OCI-M2 (cell line): Measurements from ENCODE around the gene YWHAG.
"Not testable (repeated sequence)": the region's sequence is repeated elsewhere in the genome, so short reads cannot be mapped to it uniquely, and the experiment has no call there.

ENCODE experiments used
- DNase-seq: peaks from one replicate; lab custom pipeline; 2025; ENCODE audit not compliant: unreplicated experiment; lab: John Stamatoyannopoulos, UW

YWHAG gene

DNA sequence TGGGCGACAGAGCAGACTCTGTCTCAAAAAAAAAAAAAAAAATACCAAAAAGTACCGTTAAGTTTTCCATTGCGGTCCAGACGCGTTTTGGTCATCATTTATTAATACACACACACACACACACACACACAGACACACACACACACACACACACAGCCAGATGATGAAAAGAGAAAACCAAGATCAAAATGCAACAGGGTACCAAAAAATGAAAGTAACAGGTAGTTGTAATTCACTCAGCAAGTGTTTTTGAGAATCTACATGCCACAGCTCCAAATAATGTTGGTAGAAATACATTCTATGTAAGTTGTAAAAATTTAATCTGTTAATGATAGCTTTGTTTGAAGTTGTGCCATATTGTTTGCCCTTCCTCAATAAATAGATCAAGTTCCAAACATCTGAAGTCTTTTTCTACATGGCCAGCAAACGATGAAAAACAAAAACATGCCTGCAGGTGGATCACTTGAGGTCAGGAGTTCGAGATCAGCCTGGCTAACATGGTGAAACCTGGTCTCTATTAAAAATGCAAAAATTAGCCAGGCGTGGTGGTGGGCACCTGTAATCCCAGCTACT lies 9.4 kb downstream of the YWHAG start:
- no peak for DNase-seq

DNA sequence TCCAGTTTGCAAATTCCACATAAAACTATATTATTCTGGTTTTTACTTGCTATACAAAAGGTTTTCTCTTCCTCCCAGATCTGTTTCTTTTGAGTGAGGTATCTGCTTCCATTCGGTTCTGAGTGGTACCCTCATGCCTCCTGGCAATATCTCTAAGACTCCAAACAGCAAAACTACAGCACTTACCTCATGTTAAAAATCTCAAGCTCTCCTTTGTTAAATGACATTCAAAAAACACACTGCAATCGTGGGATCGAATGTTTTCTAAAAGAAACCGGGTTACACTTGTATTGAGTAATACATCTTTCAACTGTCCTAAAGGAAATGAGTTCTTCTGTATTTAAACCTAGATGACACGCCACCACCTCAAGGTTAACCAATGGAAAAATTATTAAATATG lies 11.1 kb downstream of the YWHAG start:
- DNase-seq: no peak

DNA sequence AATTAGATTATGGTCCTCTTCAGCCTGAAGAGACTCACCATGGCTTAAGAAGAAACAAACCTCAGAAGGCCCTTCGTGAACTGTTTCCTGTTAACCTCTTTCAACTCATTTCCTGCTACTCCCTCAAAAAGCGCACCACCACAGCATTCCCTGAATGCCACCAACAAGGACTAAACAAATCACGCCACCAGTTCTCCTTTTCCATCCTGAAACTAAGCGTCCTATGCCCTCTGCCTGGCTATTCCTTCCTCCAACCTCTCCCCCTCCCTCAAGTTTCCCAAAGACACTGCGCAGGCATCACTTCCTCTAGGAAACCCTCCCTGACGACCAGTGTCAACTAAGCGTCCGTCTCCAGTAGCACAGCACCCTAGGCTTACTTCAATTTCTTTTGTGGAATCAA lies 12.0 kb downstream of the YWHAG start:
- no peak for DNase-seq

DNA sequence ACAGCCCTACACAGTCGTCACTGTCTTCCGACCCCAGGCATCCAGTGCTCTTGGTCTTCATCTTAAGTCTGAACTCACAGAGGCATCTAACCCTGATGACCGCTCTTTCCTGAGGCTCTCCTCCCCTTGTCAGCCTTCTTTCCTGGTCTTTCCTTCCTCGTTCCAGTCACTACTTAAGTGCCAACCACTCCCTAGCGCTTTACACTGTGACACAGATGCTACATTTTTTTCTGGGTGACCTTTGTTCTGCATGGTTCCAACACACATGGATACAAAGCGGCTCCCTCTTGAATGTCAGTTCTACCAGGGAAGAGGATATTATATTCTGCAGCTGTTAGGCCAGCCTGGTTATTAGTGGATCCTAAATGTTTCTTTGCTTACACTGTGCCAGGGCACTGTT lies 12.7 kb downstream of the YWHAG start:
- no peak for DNase-seq

GRCh38 chr7:76343931-76344321 lies 14.9 kb downstream of the YWHAG start:
- no peak for DNase-seq

GRCh38 chr7:76343294-76343930 lies 15.4 kb downstream of the YWHAG start:
- DNase-seq: no peak

DNA sequence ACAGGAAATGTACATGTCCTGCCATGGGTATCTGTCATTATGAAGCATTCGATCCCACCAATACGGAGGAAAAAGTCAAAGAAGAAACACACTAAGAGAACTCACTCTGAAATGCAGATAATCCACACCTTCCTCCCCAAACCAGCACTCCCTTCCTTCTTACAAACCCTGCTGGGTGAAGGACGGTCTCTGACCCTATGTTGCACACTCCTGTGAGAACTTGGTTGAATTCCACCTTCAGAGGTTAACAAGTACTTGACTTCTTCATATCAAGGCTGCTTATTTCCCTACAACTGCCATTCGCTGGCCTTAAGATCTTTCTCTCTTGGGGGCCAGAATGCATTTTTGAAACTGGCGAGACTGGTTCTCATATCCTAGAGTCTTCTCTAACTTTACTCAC lies 16.6 kb downstream of the YWHAG start:
- no peak for DNase-seq

DNA sequence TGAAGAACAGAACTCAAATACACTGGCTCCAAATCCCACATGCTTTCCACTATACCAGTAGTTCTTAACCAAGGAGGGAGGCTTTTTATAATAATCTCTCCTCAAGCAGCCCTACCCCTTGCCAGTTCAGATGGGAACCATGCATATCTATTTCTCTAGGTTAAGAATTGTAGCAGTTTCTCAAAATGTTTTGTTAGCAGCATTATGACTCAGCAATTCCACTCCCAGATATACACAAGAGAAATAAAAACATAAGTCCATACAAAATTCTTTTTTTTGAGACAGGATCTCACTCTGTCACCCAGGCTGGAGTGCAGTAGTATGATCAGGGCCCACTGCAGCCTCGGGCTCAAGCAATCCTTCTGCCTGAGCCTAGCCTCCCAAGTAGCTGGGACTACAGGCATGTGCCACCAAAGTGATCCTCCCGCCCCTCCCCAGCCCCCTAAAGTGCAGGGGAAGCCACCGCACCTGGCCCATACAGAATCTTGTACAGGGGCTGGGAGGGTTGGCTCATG lies 18.1 kb downstream of the YWHAG start:
- no peak for DNase-seq

DNA sequence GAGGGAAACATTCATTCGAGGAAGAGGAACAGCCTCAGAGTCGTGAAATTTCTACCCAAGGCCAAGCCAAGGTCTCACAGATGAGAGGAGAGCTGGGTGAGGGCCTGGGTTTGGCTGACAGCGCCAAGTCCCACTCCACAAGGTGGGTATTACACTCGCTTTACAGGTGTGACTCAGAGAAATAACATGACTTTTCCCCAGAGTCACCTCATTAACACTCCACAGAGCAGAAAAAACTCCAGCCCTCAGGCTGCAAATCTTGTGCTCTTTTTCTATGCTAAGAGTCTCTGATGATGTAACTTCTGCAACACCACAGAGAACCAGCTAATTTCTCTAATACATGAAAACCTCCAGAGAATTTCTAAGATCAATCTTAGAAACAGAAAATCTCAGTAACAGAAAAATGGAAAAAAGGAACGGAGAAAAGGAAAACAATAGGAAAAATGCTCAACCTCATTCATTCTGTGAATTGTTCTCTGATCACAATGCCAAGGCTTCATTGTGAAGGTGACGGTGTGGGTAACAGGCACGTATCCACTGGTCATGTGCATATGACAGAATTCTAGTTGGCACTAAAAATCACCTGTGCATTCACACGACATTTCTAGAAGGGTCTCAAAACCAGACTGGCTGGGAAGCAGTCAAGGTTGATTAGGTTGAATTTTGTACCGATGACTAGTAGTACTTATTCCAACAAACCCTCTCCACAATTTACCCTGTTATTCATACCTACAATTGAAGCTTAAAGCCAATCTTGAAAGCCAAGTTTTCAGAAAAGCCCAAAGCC lies 20.3 kb downstream of the YWHAG start:
- DNase-seq: no peak

GRCh38 chr7:76337147-76337546 lies 21.6 kb downstream of the YWHAG start:
- DNase-seq: no peak

DNA sequence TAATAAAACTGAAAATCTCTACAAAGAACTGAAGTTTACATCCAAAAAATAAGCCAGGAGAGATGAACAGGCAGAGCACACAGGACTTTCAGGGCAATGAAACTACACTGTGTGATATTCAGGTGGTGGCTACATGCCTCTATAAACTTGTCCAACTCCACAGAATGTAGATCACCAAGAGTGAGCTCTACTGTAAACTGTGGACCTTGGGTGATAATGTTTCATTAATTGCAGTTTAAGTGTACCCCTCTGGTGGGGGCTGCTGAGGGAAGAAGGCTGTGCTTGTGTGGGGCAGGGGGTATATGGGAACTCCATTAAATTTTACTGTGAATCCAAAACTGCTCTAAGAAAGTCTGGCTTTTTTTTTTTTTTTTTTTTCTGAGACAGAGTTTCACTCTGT lies 22.7 kb downstream of the YWHAG start:
- no peak for DNase-seq

GRCh38 chr7:76335417-76335816 lies 23.4 kb downstream of the YWHAG start:
- DNase-seq: not testable (repeated sequence)

GRCh38 chr7:76334320-76334967 lies 24.3 kb downstream of the YWHAG start:
- no peak for DNase-seq

- no peak for DNase-seq
Measured at GRCh38 chr7:76333511-76334101, 25.2 kb downstream of the YWHAG start.

DNA sequence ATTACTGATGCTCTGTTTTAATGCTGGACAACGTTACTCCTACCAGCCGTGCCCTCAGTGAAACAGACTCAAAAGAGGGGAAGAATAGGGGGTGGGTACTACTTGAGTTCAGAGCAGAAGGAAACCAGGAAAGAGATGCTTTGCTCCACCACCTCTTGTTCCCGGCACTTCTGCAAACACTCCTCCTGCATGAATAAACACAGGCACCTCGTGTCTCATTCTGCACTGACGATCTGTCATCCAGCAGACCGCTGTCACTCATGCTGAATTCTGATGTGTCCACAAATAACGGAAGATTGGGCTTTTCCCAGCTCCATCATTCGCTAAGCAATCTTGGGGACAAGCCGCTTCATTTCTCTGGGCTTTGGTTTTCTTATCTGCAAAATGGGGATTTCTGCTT lies 26.7 kb downstream of the YWHAG start:
- no peak for DNase-seq

DNA sequence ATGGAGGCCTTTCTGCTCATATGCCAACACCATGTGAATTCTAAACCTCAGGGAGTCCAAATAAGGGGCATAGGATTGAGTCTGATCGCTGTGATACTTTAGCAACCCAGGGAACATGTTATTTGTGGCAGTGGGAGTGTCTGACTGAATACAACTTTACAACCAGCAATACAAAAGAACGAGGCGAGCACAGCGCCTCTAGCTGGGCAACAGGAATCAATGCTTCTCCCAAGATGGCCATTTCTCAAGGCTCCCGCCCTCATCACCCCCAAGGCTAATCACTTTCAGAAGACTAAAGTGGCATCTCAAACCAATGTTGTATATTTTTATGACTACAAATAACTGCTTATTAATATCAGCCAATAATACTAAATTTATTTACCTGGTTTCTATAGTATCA lies 28.1 kb downstream of the YWHAG start:
- no peak for DNase-seq

- no peak for DNase-seq
Measured at GRCh38 chr7:76330261-76330660, 28.5 kb downstream of the YWHAG start.

GRCh38 chr7:76329479-76329878 lies 29.3 kb downstream of the YWHAG start:
- DNase-seq: no peak

DNA sequence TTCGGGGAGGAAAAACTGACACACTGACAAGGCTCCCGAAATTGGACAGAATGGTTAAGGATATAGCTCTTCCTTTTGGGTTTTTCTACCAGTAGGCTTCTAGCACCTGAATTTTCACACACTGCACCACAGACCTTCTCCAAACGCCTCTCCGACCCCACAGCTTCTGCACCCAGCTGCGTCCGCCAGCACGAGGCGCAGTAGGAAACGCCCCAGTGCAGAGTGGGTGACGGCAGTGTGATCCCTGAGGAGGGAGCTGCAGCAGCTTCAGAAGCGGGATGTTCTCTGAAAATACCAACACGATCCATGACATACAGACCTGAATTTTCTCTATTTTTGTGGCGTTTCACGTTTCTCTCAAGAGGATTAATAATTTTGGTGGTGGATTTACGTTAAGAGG lies 30.4 kb downstream of the YWHAG start:
- no peak for DNase-seq

GRCh38 chr7:76327610-76328009 lies 31.2 kb downstream of the YWHAG start:
- peak; percentile 56 for DNase-seq

- no peak for DNase-seq
Measured at GRCh38 chr7:76326646-76327233, 32.1 kb downstream of the YWHAG start.
